Upper lobe of left lung (tissue), 6 donors: ENCODE measurements around the gene CHAF1A. TPM values are rescaled to one million over a fixed set of nuclear protein-coding genes. Genes with fewer than 3 reads are reported as not detected.

ENCODE experiments used
- ATAC-seq, 2 donors: fragments of 200-7000 bp; cut with Tn5 transposase; one replicate each; pipeline ENCODE4 v1.9.1; 2022; ENCODE audit warnings: mild to moderate bottlenecking in 2 of 2, moderate library complexity in 2 of 2; ENCODE audit not compliant: low FRiP score in 2 of 2
- DNase-seq, 2 donors: peaks; one replicate each; pipeline ENCODE4 v3.0.0-alpha.2; 2019 to 2020
- H3K27ac ChIP-seq, 4 donors: fragments of 200-600 bp; sonication (generic); one replicate each; pipeline ENCODE4 v1.5.1; 2016 to 2019
- H3K27me3 ChIP-seq, 4 donors: fragments of 200-600 bp; sonication (generic); one replicate each; pipeline ENCODE4 v1.5.1; 2017 to 2019
- H3K36me3 ChIP-seq, 4 donors: fragments of 200-600 bp; sonication (generic); one replicate each; pipeline ENCODE4 v1.5.1; 2016 to 2019
- H3K4me1 ChIP-seq, 4 donors: fragments of 200-600 bp; sonication (generic); one replicate each; pipeline ENCODE4 v1.5.1; 2018 to 2019
- H3K4me3 ChIP-seq, 4 donors: fragments of 200-600 bp; sonication (generic); one replicate each; pipeline ENCODE4 v1.5.1; 2017 to 2019; ENCODE audit warnings: mild to moderate bottlenecking in 2 of 4, moderate library complexity in 1 of 4
- H3K9me3 ChIP-seq, 4 donors: fragments of 200-600 bp; sonication (generic); one replicate each; pipeline ENCODE4 v1.5.1; 2018 to 2019
- CTCF ChIP-seq, 6 experiments: fragments of 450-650 bp in 4 of 6; fragments of 200-600 bp in 2 of 6; sonication (generic) in 2 of 6; IDR thresholded peaks; one replicate each; pipeline ENCODE4 v1.5.1; 2016 to 2019; ENCODE audit warnings: antibody characterized with exemption in 6 of 6
- EP300 ChIP-seq, 4 donors: sonication (generic); formaldehyde crosslinking; IDR thresholded peaks; one replicate each; pipeline ENCODE4 v1.5.1; 2017; ENCODE audit warnings: antibody characterized with exemption in 4 of 4, control low read depth in 2 of 4
- POLR2A ChIP-seq, 4 donors: fragments of 450-650 bp; IDR thresholded peaks; one replicate each; pipeline ENCODE4 v1.5.1; 2016 to 2017; ENCODE audit warnings: antibody characterized with exemption in 4 of 4, mild to moderate bottlenecking in 2 of 4
- POLR2AphosphoS5 ChIP-seq, 2 donors: sonication (generic); formaldehyde crosslinking; IDR thresholded peaks; one replicate each; pipeline ENCODE4 v1.5.1; 2017; ENCODE audit warnings: antibody characterized with exemption in 2 of 2
- WGBS, 2 donors: methylation state at CpG; one replicate each; pipeline ENCODE4 v1.1.5; 2017 to 2018; 5-methylcytosine and 5-hydroxymethylcytosine counted together
- total RNA-seq, 6 donors: library from RNA; depleted of rRNA in 4 of 6; stranded (reverse); fragments of >200 nt in 4 of 6; gene quantifications; one replicate each; pipeline versions ENCODE4 v1.1.0 to v1.2.1, GENCODE V29; 2016 to 2021
- donor health status: DM: no; HTN: no; CAD: no; lungs with moderate emphysema.
- donor health status: DM: no; HTN: yes; CAD: no; lungs with severe emphysema.

The CHAF1A gene
- total RNA-seq, 6 donors from 2014 or later: 3.3 to 16.8 (median 10.1) TPM

GRCh38 chr19:4444765-4445741, 42.6 kb downstream of the CHAF1A start:
- H3K27ac ChIP-seq: no peak overlapping the region
- peaks cover 29 to 61% (median 58%) of the 10 kb centered on the region in 4 donors for H3K36me3 ChIP-seq
- H3K9me3 ChIP-seq: no peaks in the 10 kb centered on the region
- H3K4me3 ChIP-seq: no peak overlapping the region
- 84 to 100% methylated on average over 1 to 36 of the region's 36 CpGs for WGBS, 2 donors
- TF ChIP-seq POLR2A (IDR thresholded peaks at IDR 0.05) (no peak), CTCF (IDR thresholded peaks at IDR 0.05) (no peak), POLR2AphosphoS5 (IDR thresholded peaks at IDR 0.05) (no peak), EP300 (IDR thresholded peaks at IDR 0.05) (no peak)
- DNase-seq: peak in 1 of 2 donors; percentile 81
- ATAC-seq: no peak
- H3K4me1 ChIP-seq: no peaks in the 10 kb centered on the region
- H3K27me3 ChIP-seq: no peaks in the 10 kb centered on the region

GRCh38 chr19:4445963-4446703, 43.7 kb downstream of the CHAF1A start:
- DNase-seq: peak in 1 of 2 donors; percentile 81
- Histone ChIP-seq H3K27me3 (no peaks in the 10 kb centered on the region), H3K9me3 (no peaks in the 10 kb centered on the region), H3K4me3 (no peak overlapping the region), H3K36me3 (peaks cover 29 to 71% (median 65%) of the 10 kb centered on the region in 4 donors), H3K27ac (no peak overlapping the region), H3K4me1 (no peaks in the 10 kb centered on the region)
- WGBS, 2 donors: 94 to 98% methylated on average over 28 to 54 of the region's 58 CpGs
- TF ChIP-seq CTCF (IDR thresholded peaks at IDR 0.05) (no peak), EP300 (IDR thresholded peaks at IDR 0.05) (no peak), POLR2A (IDR thresholded peaks at IDR 0.05) (no peak), POLR2AphosphoS5 (IDR thresholded peaks at IDR 0.05) (no peak)
- peak in 1 of 2 donors; percentile 4 for ATAC-seq

DNA sequence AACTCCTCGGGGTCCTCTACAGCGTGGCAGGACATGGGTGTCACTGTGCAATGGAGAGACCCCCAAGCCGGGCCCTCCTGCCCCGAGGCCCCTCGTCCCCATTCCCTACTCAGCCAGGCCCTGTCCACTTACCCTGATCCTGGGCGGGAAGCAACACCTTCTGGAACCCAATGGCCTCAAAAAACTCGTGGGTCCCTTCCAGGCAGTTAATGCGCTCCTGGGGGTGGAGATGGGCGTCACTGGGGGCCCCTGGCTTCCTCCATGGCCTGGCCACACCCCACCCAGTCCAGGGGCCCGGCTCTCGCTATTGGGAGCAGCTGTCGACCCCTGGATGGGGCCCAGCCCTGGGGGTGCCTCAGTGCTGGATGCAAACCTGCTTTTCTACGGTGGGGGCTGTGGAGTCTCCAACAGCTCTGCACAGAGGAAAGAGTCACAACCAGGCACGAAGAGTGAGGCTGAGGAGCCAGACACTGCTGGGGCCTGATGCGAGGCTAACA, 44.3 kb downstream of the CHAF1A start:
- DNase-seq: peak in 1 of 2 donors; percentile 54
- Histone ChIP-seq H3K4me3 (no peak overlapping the region), H3K27ac (no peak overlapping the region), H3K27me3 (no peaks in the 10 kb centered on the region), H3K4me1 (no peaks in the 10 kb centered on the region), H3K36me3 (peaks cover 34 to 77% (median 71%) of the 10 kb centered on the region in 4 donors), H3K9me3 (no peaks in the 10 kb centered on the region)
- TF ChIP-seq POLR2AphosphoS5 (IDR thresholded peaks at IDR 0.05): no peak
- TF ChIP-seq POLR2A (IDR thresholded peaks at IDR 0.05): no peak
- no peak for TF ChIP-seq EP300 (IDR thresholded peaks at IDR 0.05)
- TF ChIP-seq CTCF (IDR thresholded peaks at IDR 0.05): no peak
- WGBS, 2 donors: 85 to 92% methylated on average over 4 to 15 of the region's 15 CpGs
- ATAC-seq: no peak

DNA sequence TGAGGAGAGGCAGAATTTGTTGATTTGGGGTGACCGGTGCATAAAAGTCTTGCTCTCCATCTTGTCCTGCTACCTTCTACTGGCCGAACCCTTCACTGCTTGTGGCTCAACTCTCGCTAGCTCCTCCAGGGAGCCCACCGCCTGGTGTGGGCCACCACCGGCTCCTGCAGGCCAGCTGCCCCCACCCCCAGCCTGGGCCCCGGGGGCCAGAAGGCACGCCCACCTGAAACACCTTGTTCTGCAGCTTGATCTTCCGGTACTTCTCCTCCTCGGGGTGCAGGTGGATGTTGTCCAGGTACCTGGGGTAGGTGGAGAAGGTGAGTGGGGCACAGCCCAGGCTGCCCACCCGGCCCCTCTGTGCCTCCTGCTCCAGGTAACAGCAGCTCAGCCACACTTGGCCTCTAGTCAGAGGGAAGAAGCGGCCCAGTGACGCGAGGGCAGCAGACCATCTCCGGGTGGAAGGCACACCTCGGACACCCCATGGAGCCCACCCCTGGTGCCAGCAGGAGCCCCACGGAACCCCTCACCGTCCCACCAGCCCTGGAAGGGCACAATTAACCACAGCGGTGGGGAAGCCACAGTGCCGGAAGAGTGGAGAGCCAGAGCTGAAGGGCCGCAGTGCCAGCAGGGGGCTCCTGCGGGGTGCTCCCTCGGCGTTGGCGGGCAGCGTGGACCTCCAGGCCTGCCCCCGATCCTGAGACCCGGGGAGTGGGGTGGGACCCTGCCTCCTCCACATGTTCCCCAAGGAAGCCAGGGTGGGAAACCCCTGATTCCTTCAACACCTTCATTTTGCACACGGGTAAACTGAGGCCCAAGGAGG, 45.1 kb downstream of the CHAF1A start:
- 91 to 93% methylated on average over 8 to 27 of the region's 28 CpGs for WGBS, 2 donors
- TF ChIP-seq POLR2A (IDR thresholded peaks at IDR 0.05): no peak

More for the DNA sequence above, 45.1 kb downstream of the CHAF1A start:
- ATAC-seq: no peak
- Histone ChIP-seq H3K27ac (no peak overlapping the region), H3K4me3 (no peak overlapping the region), H3K27me3 (no peaks in the 10 kb centered on the region), H3K4me1 (no peaks in the 10 kb centered on the region), H3K9me3 (no peaks in the 10 kb centered on the region), H3K36me3 (peaks cover 38 to 85% (median 79%) of the 10 kb centered on the region in 4 donors)
- peak in 1 of 2 donors; percentile 62 for DNase-seq
